Pons (tissue), 1 donor: Measurements from ENCODE around the gene NF2.

Experiments used
- DNase-seq: peaks from one replicate; pipeline ENCODE4 v3.0.0-alpha.2; 2016; ENCODE audit warnings: low spot score

NF2 gene

DNA sequence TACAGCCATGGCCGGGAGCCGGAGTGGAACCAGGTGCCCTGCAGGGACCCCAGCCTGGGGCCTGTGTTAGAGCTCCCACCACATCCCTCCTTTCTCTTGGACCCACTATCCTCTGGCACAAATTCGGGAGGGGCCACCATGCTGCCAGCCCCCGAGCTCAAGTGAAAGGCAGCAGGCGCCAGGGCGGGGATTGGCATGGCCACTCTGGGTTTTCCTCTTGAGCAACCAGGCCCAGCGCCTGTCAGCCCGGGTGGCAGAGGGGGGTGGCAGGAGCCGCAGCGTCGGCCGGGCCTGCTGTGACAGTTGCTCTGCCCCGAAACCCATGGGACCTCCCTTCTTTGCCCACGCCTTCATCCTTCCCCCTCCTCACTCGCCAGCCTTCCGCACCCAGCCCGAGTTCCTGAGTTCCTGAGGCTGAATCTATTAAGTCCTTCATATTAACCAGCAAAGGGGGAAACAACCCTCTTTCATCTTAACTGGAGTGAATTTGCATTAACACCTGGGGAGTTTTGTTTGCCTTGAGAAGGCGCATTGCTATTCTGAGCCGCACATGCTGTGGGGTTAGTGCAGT lies 99.6 kb downstream of the NF2 start:
- DNase-seq, result no peak

DNA sequence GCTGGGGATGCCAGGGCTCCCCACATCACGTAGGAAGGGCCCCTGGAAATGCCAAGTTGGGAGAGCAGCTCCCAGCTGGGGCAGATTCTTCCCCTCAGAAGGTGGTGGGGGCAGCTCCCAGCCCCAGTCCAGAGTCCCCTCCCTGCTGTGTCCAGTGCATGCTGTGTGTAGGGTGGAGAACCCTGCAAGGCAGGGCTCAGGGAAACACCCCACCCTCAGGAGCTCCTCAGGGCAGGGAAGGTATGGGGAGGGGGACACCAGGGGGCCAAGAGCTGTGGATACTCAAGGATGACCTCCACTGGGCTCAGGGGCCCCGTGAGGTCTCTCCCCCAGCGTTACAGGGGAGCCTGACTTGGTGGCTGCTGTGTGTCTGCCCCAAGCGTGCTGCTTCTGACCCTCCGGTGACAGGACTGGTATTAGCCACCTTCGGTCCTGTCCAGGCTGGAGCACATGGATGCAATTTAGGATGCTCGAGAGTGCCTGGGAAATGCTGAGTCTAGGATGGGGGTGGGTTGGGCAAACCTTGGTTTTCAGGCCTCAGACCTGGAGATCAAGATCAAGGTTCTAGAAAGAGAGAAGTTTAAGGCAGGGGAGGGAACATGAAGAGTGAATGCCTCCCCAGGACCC lies 100.2 kb downstream of the NF2 start:
- no peak for DNase-seq

DNA sequence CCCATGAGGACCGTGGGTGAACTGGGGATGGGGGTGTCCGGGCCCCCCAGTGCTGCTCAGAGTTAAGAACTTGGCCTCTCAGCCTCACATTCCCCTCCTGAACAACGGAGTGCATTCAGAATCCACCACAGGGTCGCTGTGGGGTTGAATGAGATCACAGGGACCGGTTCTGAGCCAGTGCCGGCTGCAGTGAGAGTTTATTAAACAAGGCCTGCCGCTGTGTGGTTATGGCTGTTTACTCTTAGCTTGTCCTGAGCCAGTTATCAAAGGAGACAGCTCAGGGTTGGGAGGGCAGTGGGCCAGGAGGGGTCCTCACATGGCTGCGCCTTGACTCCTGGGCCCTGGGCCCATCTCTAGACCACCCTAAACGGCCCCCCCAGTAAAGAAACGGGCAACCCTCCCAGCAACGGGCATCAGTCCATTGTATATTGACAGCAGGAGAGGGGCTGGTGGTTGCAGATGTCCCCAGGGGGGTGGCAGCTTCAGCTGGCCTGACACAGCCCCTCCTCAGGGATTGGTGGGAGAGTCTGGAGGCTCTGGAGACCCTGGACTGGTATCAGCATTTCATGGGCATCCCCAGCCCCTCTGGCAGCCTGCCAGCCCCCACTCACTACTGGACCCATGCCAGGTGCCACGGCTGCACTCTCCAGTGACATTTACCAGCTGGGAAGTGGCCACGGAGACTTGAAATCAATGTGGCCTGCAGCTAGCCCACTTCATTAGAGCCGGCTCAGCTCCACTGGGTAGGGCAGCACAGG lies 101.3 kb downstream of the NF2 start:
- DNase-seq, result peak; percentile 91

DNA sequence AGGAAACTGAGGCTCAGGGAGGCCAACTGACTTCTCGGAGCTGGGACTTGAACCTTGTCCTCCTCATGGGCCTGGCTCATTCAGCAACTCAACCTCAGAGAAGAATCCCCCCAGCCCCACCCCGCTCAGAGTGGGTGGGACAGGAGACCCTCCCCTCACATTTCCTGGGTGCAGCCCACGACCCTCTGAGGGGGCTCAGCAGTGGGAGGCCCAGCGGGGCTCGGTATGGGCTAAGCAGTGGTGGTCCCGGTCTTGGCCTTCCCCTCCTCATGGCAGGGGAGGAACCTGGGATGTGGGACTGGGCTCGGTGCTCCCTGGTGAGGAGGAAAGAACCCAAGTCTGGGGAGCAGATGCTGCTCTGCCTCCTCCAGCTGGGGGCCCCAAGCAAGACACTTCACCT lies 102.2 kb downstream of the NF2 start:
- DNase-seq, result no peak

DNA sequence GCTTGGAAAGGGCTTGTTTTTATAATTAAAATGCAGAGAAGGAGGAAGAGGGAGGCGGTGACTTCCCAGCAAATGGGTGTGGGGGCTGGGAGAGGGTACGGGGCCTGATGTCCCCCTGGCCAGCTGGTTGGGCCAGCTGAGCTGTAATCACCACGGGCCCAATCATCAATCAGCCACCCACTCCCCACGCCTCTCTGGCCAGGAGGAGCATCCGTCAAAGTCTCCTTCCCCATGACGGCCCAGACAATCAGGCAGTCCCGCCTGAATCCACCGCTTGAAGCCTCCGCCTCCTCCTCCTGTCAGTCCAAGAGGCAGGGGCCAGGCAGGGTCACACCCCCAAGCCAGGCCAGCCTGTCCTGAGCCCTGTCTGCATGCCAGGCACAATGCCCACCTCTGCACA lies 103.1 kb downstream of the NF2 start:
- no peak for DNase-seq

DNA sequence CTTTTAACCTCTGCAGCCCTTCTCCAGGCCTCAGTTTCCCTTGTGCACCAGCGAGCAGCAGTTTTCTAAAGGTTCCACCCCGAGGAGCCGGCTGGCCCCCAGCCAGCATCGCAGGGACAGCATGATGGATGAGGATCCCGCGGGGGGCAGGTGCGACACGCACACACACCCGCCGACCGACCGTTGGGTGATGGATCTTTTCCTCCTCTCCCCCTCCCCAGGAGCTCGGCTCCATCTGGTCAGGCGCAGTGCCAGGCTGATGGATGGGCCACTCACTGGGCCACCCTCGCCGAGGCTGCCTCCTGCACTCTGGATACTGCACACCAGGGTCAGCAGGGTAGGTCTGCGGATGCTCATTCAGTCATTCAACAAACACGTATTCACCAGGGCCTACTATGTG lies 103.6 kb downstream of the NF2 start:
- no peak for DNase-seq

DNA sequence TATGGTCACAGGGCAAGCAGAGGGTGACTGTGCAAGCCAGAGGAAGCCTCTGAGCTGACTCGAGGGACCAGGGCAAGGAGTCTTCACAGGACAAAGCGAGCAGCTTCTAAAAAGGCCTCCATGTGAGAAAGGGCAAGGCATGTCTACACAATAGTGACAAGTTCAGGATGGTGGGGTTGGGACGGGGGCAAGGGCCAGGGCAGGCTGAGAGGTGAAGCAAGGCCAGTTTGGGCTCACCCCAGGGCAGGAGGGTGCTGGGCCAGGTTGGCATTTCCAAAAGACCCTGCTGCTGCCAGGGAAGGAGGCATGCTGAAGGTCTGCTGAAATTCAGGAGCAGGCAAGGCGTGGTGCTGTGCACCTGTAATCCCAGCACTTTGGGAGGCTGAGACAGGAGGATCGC lies 104.0 kb downstream of the NF2 start:
- no peak for DNase-seq

DNA sequence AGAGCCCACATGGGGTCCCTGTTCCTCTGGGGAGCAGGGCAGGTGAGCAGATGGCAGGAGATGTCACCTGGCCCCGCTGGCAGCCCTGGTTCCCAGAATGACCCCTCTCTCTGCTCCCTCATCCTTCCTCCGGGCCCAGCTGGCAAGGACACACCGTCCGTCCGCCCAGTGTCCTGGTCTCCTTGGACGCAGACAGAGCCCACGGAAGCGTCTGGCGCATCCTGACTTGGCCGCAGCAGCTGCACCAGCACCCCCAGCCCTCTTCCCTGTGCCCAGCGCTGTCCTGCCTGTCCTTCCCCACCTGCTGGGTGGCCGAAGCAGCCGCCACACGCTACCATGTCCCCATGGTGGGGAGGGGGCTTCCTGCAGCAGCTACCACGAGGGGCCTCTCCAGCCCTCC lies 106.8 kb downstream of the NF2 start:
- DNase-seq, result no peak

GRCh38 chr22:29710922-29711593 lies 107.6 kb downstream of the NF2 start:
- DNase-seq, result no peak

- DNase-seq, result no peak
These were observed 108.7 kb downstream of the NF2 start for GRCh38 chr22:29712119-29712518.

- no peak for DNase-seq
These were observed 109.8 kb downstream of the NF2 start for GRCh38 chr22:29713156-29713727.

DNA sequence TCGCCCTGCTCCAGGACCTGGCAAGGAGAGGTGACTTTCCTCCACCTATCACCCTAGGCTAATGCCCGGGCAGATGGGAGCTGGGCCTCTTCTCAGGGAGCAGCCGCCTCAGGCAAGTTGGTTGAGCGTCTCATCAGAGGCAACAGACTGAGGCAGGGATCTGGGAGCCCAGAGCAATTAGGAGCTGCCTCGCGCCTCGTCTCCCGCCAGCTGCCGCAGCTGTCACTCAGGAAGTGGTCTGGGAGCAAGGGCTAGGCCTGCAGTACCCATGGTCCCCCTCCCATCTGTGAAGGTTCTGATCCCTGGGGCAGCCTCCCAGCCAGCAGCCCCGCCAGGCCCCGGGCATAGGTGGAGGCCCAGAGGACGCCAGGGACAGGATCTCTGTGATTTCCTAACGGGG lies 111.8 kb downstream of the NF2 start:
- no peak for DNase-seq

DNA sequence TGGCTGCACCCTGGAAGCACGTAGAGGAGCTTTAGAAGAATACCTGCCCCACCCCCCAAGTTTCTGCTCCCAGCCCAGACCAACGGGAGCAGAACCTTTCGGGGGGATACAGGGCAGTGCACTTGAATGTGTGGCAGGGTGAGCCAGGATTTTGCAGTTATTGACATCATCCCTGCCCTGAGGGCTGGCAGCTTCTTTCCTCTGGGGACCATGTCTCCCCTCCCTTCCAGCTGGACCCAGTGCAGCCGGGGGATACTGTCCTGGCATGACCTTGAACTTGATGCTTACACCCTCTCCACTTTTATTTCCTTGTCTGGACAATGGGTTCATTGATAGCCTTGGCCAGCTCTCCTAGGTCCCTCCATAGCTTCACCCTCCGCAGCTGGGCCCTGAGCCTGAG lies 112.3 kb downstream of the NF2 start:
- DNase-seq, result no peak

- peak; percentile 94 for DNase-seq
These were observed 113.5 kb downstream of the NF2 start for GRCh38 chr22:29716814-29717545.

DNA sequence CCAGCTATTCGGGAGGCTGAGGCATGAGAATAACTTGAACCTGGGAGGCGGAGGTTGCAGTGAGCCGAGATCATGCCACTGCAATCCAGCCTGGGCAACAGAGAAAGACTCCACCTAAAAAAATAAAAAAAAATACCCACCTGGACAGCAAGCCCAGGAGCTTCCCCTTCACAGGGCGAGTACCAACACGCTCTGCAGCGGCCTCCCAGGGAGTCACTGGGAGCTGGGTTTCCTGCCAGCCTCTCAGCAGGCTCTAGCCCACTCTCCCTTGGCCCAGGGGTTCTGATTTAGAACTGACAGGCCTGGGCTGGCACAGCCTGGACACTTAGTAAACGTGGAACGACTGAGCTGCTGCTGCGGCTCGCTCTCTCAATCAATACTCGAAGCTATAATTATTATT lies 114.4 kb downstream of the NF2 start:
- no peak for DNase-seq

DNA sequence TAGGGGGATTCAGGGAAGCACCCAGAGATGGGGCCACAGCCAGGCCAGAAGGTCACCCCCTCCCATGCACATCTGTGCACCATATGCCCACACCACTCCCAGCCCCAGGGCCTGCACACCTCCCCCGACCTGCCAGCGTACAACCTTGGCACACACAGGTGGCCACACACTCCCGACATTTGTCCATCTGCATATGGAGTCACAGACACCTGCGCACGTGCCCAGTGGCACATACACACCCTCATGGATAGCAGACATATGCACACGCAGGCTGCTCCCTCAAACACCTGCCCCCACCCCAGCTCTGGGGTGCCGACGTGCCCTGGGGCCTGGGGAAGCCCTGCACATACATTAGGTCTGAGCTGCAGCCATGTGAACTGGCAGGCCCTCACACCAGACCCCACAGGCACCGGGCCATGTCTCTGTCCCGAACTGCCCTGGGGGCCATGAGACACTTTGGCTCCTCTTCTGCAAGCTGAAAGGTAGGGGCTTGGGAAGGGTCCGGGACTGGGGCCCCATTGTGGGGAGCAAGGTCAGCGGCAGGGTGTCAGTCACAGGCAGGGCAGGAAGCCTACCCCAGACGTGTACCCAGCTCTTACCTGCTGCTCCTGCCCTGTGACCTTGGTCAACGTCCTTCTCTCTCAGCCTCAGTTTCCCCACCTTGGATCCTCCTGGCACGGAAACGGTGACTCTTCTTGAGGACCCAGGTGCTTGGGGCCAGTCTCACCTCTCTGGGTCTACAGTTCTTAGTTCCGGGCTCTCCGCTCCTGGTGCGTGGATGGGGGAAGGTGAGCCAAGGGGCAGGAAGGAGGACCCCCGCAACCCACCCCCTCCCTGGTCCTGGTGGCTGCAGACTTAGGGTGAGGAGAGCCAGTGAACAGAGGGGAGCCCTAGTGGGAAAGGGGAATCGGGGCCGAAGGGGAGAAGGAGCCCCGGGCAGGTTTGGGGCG lies 115.8 kb downstream of the NF2 start:
- DNase-seq, result no peak

DNA sequence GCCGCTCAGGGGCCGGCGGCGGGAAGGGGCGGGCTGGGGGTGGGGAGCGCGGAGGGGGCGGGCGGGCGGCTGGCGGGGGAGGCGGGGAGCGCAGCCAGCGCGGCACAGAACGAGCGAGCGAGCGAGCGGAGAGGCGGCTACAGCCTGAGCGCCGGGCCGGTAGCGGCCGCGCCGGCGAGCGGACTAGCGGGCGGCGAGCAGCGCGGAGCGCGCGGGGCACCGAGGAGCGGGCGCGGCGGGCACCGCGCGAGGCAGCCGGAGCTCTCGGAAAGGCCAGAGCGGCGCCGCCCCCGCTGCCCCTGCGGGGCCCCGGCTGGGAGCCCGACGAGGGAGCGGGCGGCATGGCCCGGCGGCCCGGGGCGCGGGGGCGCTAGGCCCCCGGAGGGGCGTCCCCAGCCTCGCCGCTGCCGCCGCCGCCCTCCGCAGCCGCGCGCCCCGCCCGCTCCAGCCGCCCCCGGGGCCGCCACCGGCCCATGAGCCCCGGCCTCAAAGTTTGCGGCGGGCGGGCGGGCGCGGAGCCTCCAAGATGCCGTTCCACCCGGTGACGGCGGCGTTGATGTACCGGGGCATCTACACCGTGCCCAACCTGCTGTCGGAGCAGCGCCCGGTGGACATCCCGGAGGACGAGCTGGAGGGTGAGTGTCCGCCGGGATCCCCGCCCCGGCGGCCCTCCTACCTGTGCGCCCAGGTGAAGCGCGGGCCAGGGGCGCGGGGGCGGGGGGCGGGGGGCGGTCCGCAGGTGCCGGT lies 116.6 kb downstream of the NF2 start, which contains the start of gene CABP7:
TSS of gene CABP7 (plus strand) at position 105 of the 747 bp plus-strand sequence. CDS start at position 527, 422 bp downstream.
- no peak for DNase-seq

- no peak for DNase-seq
These were observed 117.4 kb downstream of the NF2 start for GRCh38 chr22:29720811-29721323.

DNA sequence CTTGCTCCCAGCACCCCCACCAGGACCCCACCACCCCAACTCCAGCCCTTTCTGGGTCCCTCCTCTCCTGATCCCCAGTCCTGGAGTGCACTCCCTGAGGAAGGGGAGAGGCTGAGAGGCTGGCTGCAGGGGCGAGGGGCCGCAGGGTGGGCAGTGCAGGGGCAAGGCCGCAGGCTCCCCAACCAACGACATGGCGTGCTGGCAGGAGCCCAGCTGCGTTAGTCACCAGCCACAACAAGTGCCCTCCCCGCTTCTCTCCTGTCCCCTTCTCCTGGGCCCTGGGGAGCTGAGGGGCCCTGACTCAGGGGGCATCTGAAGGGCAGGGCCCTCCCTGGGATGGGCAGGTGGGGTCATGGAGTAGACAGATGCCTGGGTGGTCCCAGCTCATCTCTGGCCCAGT lies 118.7 kb downstream of the NF2 start:
- DNase-seq, result no peak

- DNase-seq, result no peak
These were observed 119.2 kb downstream of the NF2 start for GRCh38 chr22:29722587-29722986.
